ENCODE data around the gene SRR. TPM values are rescaled to one million over a fixed set of nuclear protein-coding genes. Genes with fewer than 3 reads are reported as not detected.

The SRR gene
- total and polyA plus RNA-seq, 10 of the 15 experiments (the other 5 are each of a cell fraction or from before 2014, with no cell fraction given), result 11.7 to 33.9 (median 20.2) TPM

DNA sequence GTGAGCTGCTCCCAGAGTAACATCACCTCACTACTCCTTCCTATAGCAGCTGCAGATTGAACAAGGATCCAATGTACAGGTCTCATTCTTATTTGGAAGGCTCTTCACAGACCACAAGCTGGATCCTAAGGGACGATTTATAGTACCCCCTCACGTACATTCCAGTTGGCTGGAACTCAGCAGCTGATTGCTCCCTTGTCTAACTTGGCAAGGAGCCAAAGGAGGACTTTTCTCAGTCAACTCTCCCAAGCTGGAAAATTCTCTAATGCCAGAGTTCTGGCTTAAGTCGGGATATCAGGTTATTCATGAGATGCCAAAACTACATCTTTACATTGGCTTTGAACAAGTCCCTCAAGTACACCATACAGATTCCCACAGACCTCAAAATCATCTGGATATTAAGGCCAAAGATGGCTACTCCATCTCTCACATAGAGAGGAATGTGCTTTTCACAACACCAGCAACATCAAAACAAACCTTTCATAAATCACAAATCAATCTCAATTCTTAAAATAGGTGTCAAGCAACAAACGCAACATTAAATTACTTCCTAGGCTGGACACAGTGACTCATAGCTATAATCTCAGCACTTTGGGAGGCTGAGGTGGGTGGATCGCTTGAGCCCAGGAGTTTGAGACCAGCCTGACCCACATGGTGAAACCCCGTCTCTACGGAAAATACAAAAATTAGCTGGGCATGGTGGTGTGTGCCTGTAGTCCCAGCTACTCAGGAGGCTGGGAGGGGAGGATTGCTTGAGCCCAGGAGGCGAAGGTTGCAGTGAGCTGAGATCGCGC is 39.5 kb upstream of the SRR start:
- Histone ChIP-seq H3K4me1 (ENCODE audit: control insufficient read depth, insufficient read depth, low read length) (peaks cover 75% of the 10 kb centered on the region), H4K20me1 (ENCODE audit: control insufficient read depth, insufficient read depth) (no peaks in the 10 kb centered on the region), H3K9ac (ENCODE audit: control insufficient read depth, insufficient read depth, low read length) (peak overlapping the region; percentile 40), H3K27ac (ENCODE audit: control insufficient read depth, insufficient read depth) (peak overlapping the region; percentile 99), H3K36me3 (ENCODE audit: control insufficient read depth in 2 of 2, insufficient read depth in 2 of 2, low read length in 1 of 2) (peaks cover 0 to 8% of the 10 kb centered on the region in 2 experiments; a peak in 2 of 4 replicates), H3K9me3 (replicated peaks; ENCODE audit: control insufficient read depth, insufficient read depth, low read length) (no peaks in the 10 kb centered on the region), H3K79me2 (ENCODE audit: control insufficient read depth, insufficient read depth, low read length) (peaks cover 40% of the 10 kb centered on the region), H3K4me2 (ENCODE audit: control insufficient read depth, insufficient read depth) (peak overlapping the region; percentile 72), H2AFZ (ENCODE audit: control insufficient read depth, low read depth, low read length) (no peak overlapping the region), H3K27me3 (replicated peaks in 1 of 2; ENCODE audit: control insufficient read depth in 2 of 2, insufficient read depth in 2 of 2, low read length in 1 of 2) (no peaks in the 10 kb centered on the region), H3K4me3 (peak overlapping the region; percentile 21; the same call in 1 of the 2 replicates)
- SMC1A ChIA-PET (ENCODE audit: uncharacterized antibody, unreplicated experiment), result interaction anchor here (0.9 to 10.4 kb wide), 15 partner anchors 13 to 235 kb away, joined by 3 to 149 read pairs (median 4); partner anchors contain the start of genes HIC1 and TSR1
- in situ Hi-C loops (cut with MboI) (no loop called here), intact Hi-C loops (cut with micrococcal nuclease; ENCODE audit: unreplicated experiment) (no loop called here)
- WGBS (ENCODE audit: insufficient coverage, insufficient replicate concordance, low lambda C conversion rate, missing lambda C conversion rate), result 91% methylated on average over 10 of the region's 10 CpGs
- no peak for ATAC-seq
- no peak for DNase-seq (ENCODE audit: low read depth, low spot score)
- BruUV-seq (replicated peaks), result no TSS peak
- RAD21 ChIA-PET (ENCODE audit: unreplicated experiment), result interaction anchor here (0.7 to 7.2 kb wide), 14 partner anchors 10 to 207 kb away, joined by 3 to 61 read pairs (median 6); partner anchors contain the start of genes HIC1, SMG6 and SRR
- CTCF ChIA-PET, result interaction anchor here (0.6 to 7.5 kb wide), 18 partner anchors 8 to 210 kb away, joined by 3 to 48 read pairs (median 3); partner anchors contain the start of gene HIC1
- FAIRE-seq, result no peak
- POLR2A ChIA-PET, result interaction anchor here (0.6 to 8.8 kb wide), 15 partner anchors 11 to 217 kb away, joined by 3 to 69 read pairs (median 4); partner anchors contain the start of gene HIC1
- TF ChIP-seq SMAD1 (IDR thresholded peaks at IDR 0.05; ENCODE audit: low read depth, partially characterized antibody) (peak; percentile 98), BACH1 (IDR thresholded peaks at IDR 0.05; ENCODE audit: borderline replicate concordance) (no peak), MLLT1 (IDR thresholded peaks at IDR 0.05) (peak; percentile 93), HSF1 (IDR thresholded peaks at IDR 0.05; ENCODE audit: low read depth, low read length) (no peak), GATAD2B (conservative IDR thresholded peaks at IDR 0.05; ENCODE audit: low read depth) (0 out of 2 replicates have a peak, but pooled peaks have one; percentile 25), NFIC (IDR thresholded peaks at IDR 0.05; ENCODE audit: low read depth, low read length) (no peak), SIN3A (IDR thresholded peaks at IDR 0.05; ENCODE audit: low read depth, low read length) (no peak), SP1 (IDR thresholded peaks at IDR 0.05; ENCODE audit: low read depth, low read length) (no peak), ZNF207 (IDR thresholded peaks at IDR 0.05; ENCODE audit: borderline replicate concordance) (no peak), RAD21 (IDR thresholded peaks at IDR 0.05; ENCODE audit: insufficient read depth, low read depth, low read length) (no peak), PAX8 (IDR thresholded peaks at IDR 0.05) (no peak)
- TF ChIP-seq, protein P1, sequence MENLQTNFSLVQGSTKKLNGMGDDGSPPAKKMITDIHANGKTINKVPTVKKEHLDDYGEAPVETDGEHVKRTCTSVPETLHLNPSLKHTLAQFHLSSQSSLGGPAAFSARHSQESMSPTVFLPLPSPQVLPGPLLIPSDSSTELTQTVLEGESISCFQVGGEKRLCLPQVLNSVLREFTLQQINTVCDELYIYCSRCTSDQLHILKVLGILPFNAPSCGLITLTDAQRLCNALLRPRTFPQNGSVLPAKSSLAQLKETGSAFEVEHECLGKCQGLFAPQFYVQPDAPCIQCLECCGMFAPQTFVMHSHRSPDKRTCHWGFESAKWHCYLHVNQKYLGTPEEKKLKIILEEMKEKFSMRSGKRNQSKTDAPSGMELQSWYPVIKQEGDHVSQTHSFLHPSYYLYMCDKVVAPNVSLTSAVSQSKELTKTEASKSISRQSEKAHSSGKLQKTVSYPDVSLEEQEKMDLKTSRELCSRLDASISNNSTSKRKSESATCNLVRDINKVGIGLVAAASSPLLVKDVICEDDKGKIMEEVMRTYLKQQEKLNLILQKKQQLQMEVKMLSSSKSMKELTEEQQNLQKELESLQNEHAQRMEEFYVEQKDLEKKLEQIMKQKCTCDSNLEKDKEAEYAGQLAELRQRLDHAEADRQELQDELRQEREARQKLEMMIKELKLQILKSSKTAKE (IDR thresholded peaks at IDR 0.05; ENCODE audit: low read depth, poor library complexity, severe bottlenecking), result peak; percentile 76
- TF ChIP-seq, protein P2, sequence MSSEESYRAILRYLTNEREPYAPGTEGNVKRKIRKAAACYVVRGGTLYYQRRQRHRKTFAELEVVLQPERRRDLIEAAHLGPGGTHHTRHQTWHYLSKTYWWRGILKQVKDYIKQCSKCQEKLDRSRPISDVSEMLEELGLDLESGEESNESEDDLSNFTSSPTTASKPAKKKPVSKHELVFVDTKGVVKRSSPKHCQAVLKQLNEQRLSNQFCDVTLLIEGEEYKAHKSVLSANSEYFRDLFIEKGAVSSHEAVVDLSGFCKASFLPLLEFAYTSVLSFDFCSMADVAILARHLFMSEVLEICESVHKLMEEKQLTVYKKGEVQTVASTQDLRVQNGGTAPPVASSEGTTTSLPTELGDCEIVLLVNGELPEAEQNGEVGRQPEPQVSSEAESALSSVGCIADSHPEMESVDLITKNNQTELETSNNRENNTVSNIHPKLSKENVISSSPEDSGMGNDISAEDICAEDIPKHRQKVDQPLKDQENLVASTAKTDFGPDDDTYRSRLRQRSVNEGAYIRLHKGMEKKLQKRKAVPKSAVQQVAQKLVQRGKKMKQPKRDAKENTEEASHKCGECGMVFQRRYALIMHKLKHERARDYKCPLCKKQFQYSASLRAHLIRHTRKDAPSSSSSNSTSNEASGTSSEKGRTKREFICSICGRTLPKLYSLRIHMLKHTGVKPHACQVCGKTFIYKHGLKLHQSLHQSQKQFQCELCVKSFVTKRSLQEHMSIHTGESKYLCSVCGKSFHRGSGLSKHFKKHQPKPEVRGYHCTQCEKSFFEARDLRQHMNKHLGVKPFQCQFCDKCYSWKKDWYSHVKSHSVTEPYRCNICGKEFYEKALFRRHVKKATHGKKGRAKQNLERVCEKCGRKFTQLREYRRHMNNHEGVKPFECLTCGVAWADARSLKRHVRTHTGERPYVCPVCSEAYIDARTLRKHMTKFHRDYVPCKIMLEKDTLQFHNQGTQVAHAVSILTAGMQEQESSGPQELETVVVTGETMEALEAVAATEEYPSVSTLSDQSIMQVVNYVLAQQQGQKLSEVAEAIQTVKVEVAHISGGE (CRISPR knock-in tag; IDR thresholded peaks at IDR 0.05), result no peak
